A549 treated with AZD9567 at 1 μM for 4 hours (cell line): ENCODE results near the gene PRPH. TPM values are rescaled to one million over a fixed set of nuclear protein-coding genes. Genes with fewer than 3 reads are reported as not detected.

ENCODE experiments used
- total RNA-seq: library from RNA; stranded (reverse); fragments of 200-300 nt; extraction: Qiagen RNA extraction; gene quantifications from 5 replicates; pipeline ENCODE4 v1.2.3, GENCODE V29; 2022; ENCODE audit not compliant: insufficient read depth

The PRPH gene
- total RNA-seq, result 1.3 to 2.2 TPM (median 1.5 TPM) in 4 of 5 replicates, not detected in the other

DNA sequence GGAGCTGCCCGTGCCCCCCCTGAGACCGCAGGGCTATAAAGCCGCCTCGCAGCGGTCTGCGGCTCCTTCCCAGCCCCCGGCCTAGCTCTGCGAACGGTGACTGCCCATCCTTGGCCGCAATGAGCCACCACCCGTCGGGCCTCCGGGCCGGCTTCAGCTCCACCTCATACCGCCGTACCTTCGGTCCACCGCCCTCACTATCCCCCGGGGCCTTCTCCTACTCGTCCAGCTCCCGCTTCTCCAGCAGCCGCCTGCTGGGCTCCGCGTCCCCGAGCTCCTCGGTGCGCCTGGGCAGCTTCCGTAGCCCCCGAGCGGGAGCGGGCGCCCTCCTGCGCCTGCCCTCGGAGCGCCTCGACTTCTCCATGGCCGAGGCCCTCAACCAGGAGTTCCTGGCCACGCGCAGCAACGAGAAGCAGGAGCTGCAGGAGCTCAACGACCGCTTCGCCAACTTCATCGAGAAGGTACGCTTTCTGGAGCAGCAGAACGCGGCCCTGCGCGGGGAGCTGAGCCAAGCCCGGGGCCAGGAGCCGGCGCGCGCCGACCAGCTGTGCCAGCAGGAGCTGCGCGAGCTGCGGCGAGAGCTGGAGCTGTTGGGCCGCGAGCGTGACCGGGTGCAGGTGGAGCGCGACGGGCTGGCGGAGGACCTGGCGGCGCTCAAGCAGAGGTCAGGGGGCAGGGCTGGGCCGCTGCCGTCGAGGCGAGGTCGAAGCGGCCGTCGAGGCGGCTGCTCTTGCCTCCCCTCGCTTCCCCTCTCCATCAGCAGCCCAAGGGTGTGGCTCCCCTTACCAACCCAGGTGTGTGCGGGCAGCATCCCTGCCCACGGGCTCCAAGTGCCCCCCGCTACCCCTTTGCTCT, at the start of gene PRPH:
Gene PRPH (plus strand): TSS at position 66 of the 855 bp plus-strand sequence. CDS start 54 bp downstream, at position 120.

DNA sequence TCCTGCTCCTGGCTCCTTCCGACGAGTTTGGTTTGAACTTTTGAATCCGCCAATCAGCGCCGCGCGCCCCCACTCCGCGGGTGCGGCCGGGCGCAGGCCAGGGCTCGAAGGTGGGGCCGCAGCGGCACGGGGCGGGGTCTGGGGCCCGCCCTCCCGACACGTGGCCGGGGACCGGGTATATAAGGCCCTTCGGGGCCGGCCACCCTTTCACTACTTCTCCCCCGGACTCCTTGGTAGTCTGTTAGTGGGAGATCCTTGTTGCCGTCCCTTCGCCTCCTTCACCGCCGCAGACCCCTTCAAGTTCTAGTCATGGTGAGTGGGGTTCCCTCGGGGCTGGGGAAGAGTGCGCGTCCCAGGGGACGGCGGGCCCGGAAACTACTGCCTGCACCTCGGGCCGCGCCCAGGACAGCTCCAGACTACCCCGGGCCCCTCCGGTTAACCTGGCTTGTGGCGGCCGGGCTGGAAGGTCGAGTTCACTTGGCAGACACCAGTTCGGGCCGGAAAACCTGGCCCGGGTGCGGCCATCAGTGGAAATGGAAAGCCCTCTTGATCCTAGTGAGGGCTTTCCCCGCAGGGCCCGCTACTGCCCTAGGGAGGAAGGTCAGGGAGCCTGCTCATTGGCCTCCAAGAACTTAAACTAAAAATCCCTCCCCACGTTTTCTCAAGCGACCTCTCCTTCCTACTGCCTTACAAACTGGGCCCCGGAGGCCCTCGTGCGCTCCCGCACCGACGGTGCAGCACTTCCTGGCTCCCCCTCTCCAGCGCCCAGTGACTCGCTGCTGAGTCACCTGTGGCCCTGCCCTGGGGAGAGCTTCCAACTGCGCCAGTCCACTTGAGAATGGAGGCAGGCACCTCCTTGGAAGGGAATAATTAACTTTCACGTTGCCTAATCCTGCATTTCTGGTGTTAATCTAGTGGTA, 29.8 kb upstream of the PRPH start, which contains the start of gene TUBA1C:
Gene TUBA1C (plus strand): TSS at position 210 of the 920 bp plus-strand sequence. CDS start 100 bp downstream, at position 310.

DNA sequence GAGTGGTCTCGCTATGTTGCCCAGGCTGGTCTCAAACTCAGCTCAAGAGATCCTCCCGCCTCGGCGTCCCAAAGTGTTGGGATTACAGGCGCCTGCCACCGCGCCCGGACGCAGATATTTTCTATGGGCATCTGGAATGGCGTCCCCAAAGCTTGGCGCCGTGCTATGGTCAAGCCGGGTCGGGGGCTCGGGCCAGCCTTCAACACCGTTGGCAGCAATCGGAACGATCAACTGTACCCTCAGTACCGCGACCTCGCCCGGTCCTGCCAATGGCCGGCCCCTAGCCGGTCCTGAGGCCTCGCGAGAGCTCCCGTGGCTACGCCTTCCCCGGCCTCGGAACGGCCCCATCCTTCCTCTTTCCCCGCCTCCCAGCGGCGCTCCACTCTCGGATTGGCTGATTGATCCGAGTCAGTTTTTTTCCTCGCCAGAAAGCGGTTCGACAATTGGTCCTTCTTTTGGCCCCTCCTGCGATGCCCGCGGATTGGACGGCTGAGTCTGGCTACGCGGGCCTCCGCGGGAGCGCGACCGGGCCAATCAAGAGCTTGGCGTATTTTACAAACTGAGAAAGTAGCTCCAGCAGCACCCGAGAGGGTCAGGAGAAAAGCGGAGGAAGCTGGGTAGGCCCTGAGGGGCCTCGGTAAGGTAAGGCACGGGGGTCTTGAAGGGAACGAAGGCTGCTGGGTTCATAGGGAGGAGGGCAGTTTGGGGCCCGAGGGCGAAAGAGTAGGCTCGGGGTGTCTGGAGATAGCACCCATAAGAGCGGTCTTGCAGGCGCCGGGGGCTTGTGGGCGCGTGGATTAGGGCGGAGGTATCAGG, 28.0 kb downstream of the PRPH start, which contains the start of gene TROAP:
Gene TROAP (plus strand): TSS at position 548 of the 816 bp plus-strand sequence. CDS start 354 bp downstream, outside the sequence.

GRCh38 chr12:49336645-49337584, 42.0 kb downstream of the PRPH start, which contains the start of gene C1QL4:
Gene C1QL4, minus strand, starts transcription at chr12:49337188. Its CDS starts 711 bp downstream, at chr12:49336477.

GRCh38 chr12:49346659-49347310, 51.8 kb downstream of the PRPH start, which contains the start of gene DNAJC22:
Gene DNAJC22, plus strand, starts transcription at chr12:49346888. Its CDS starts 1,985 bp downstream, at chr12:49348873.

Other genes starting within 250 kb of the PRPH start
- 31.9 to 37.6 TPM (median 34.3 TPM) in 5 replicates for gene KMT2D, start 234.4 kb upstream of the PRPH start, total RNA-seq
- gene RHEBL1, start 225.2 kb upstream of the PRPH start, total RNA-seq, result 2.1 to 7.2 TPM (median 5.3 TPM) in 5 replicates
- 0.06 TPM in 1 of 5 replicates, not detected in the others for gene DHH, start 200.3 kb upstream of the PRPH start, total RNA-seq
- gene LMBR1L, start 184.3 kb upstream of the PRPH start, total RNA-seq, result 11.5 to 19.4 TPM (median 17.1 TPM) in 5 replicates
- 2,309 to 2,621 TPM (median 2,411 TPM) in 5 replicates for gene TUBA1B, start 163.8 kb upstream of the PRPH start, total RNA-seq
- gene TUBA1A, start 106.1 kb upstream of the PRPH start, total RNA-seq, result 188 to 279 TPM (median 226 TPM) in 5 replicates
- gene TUBA1C, start 30.1 kb upstream of the PRPH start, total RNA-seq, result 1,668 to 2,355 TPM (median 1,781 TPM) in 5 replicates
- gene TROAP, start 28.1 kb downstream of the PRPH start, total RNA-seq, result 82.9 to 107 TPM (median 88.6 TPM) in 5 replicates
- 2.9 to 6.8 TPM (median 5.5 TPM) in 5 replicates for gene C1QL4, start 42.0 kb downstream of the PRPH start, total RNA-seq
- 13.9 to 18.5 TPM (median 16.9 TPM) in 5 replicates for gene DNAJC22, start 51.7 kb downstream of the PRPH start, total RNA-seq
- gene SPATS2, start 72.3 kb downstream of the PRPH start, total RNA-seq, result 22.4 to 46.4 TPM (median 29.8 TPM) in 5 replicates
- 0.83 to 2.7 TPM (median 2.3 TPM) in 5 replicates for gene KCNH3, start 243.9 kb downstream of the PRPH start, total RNA-seq